Femur (tissue), 1 donor: Measurements from ENCODE around the gene VIT.
"Not testable (repeated sequence)": the region's sequence is repeated elsewhere in the genome, so short reads cannot be mapped to it uniquely, and the experiment has no call there.

Experiments used
- DNase-seq: peaks from one replicate; pipeline ENCODE4 v3.0.0-alpha.2; 2017

The VIT gene

GRCh38 chr2:36678856-36679255 is 17.7 kb upstream of the VIT start:
- no peak for DNase-seq

DNA sequence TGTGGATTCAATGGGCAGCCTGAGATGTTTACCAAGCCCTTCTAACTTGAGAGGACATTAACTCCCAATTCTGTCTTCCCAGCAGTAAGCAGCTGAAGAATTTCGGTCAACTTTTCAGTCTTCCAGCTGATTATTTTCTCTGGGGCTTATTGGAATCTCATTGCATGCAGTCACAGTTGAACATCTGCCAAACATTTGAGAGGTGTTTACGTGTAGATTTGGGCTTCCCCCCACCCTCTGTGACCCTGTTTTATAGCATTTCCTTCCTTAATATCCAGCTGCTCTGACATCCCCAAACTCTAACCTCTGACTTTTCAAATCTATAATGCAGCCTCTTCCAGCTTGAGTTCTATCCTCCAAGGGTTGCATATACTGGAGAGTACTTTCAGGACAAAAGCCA is 16.5 kb upstream of the VIT start:
- DNase-seq, result no peak

- no peak for DNase-seq
Measured at GRCh38 chr2:36682562-36682961, 13.9 kb upstream of the VIT start.

- no peak for DNase-seq
Measured at GRCh38 chr2:36683002-36683401, 13.5 kb upstream of the VIT start.

DNA sequence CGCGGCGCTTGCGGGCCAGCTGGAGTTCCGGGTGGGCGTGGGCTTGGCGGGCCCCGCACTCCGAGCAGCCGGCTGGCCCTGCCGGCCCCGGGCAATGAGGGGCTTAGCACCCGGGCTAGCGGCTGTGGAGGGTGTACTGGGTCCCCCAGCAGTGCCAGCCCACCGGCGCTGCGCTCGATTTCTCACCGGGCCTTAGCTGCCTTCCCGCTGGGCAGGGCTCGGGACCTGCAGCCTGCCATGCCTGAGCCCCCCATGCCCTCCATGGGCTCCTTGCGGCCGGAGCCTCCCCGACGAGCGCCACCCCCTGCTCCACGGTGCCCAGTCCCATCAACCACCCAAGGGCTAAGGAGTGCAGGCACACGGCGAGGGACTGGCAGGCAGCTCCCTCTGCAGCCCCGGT is 8.2 kb upstream of the VIT start:
- DNase-seq, result not testable (repeated sequence)

- not testable (repeated sequence) for DNase-seq
Measured at GRCh38 chr2:36689013-36689412, 7.5 kb upstream of the VIT start.

DNA sequence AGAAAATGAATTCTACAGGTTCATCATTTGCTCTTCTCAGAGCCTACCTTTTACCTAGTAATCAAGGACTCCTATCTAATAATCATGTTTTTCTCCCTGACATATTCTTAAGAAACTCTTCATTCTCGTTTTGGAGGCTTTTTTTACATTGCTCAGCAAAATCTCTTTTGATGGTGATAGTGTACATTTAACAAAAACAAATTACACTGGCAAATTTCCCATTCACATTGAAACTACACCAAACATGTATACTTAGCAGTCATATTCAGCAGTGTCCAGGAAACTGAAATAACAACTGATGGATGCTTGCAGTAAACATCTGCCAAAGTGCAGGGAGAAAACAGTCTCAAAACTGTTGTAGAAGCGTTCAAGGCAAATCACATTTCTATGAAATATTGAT is 4.4 kb upstream of the VIT start:
- DNase-seq, result no peak

DNA sequence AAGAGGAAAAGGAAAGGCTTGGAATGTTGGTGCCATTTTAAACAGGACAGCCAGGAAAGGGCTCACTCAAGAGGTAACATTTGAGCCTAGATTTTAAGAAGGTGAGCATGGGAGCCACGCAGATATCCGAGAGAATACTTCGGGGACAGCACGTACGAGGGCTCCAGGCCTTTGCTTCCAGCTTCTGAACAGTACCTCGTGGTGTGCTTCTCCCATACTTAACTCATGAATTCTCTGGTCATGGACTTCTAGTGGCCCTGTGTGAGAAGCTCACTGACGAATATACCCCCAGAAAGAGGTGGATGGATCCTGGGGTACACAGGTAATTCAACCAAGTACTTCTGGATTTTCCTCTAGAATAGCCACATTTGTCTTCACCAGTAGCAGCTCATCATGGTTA is 2.7 kb upstream of the VIT start:
- no peak for DNase-seq

DNA sequence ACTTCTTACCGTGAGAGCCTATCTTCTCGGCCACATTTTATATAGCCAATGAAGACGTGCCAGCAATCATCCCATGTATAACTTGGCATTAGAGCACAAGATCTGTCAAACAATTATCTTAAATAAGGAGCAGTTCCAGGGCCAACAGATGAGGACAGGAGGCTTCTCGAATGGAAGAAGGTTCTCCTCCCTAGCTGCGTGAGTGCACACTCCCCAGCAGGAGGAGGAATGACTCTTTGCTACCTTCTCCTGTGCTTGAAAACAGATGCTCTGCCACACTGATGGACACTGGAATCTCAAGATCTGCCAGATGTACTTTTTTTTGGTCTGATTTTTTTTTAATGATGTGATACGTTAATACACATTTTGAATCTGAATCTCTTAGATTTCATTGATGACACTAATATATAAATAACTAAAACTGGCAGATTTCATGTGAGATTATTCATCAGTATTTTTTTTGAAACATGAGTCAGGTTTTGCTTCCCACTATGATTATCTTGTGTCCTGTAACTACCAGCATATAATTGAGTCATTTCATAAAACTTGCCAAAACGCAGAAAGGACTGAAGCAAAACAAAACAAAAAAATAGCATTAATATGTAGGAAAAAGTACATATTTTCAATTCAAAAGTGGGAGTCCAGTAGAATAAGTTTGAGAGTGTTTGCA is 626 bp upstream of the VIT start:
- no peak for DNase-seq

- DNase-seq, result no peak
Measured at GRCh38 chr2:36697424-36698066, 1.0 kb downstream of the VIT start.

DNA sequence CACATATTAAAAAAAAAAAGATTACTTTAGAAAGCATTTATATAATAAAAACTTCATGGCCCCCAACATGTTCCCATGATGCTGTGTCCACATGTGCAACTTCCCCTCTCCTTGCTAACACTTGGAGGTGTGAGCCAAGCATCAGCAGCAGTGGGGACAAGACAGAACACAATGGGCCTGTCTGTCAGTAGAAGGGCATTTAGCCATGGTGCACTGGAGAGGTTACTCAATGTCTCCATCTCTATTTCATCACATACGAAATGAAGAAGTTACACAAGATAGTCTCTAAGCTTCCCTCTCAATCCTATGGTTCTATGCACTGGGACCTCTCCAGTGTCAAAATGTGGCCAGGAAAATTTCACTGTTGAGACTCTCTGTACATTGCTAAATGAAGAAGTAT is 2.5 kb downstream of the VIT start:
- DNase-seq, result no peak

- no peak for DNase-seq
Measured at GRCh38 chr2:36700311-36700710, 3.8 kb downstream of the VIT start.

GRCh38 chr2:36701391-36701795 is 4.9 kb downstream of the VIT start:
- DNase-seq, result no peak

DNA sequence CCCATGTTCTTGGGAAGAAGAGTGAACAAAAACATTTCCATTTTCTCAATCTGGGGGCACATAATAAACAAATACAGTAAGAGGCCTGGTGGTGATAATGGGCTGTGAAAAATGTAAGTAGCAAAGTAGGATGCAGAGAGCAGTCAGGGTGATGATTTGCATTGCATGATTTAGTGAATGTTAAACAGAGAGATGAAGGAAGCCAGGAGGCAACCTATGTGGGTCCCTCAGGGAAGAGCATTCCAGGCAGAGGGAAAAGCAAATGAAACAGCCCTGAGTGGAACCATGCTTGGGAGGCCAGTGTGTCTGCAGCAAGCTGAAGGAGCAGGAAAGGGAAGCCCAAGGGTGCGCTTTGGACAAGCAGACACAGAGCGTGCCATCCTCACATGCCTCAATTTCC is 5.4 kb downstream of the VIT start:
- DNase-seq, result no peak

GRCh38 chr2:36702781-36703180 is 6.3 kb downstream of the VIT start:
- no peak for DNase-seq

- DNase-seq, result no peak
Measured at GRCh38 chr2:36704475-36705150, 8.1 kb downstream of the VIT start.

- no peak for DNase-seq
Measured at GRCh38 chr2:36705326-36706020, 9.0 kb downstream of the VIT start.

- DNase-seq, result no peak
Measured at GRCh38 chr2:36706021-36706876, 9.7 kb downstream of the VIT start.

DNA sequence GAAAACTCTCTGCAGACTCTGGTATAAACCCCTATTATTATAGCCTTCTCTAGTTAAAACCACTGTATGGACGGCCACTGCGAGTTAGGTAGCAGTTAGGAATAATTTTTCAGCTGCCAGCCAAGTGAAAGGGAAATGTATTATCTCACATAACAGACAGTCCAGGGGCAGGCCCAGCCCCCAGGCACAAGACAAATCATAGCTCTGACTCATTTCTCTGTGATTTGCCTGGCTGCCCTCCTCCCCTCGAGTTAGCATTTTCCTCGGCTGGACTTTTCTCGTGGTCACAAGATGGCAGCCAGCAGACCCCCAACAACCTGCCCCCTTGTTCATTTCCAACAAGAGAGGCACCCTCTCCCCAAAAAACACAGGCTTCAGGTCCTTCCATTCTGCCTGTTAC is 10.5 kb downstream of the VIT start:
- no peak for DNase-seq

- peak; percentile 64 for DNase-seq
Measured at GRCh38 chr2:36708041-36708741, 11.7 kb downstream of the VIT start.

- DNase-seq, result no peak
Measured at GRCh38 chr2:36710858-36711515, 14.5 kb downstream of the VIT start.
